ENCODE results near the gene CYP46A1.

Gene CYP46A1

DNA sequence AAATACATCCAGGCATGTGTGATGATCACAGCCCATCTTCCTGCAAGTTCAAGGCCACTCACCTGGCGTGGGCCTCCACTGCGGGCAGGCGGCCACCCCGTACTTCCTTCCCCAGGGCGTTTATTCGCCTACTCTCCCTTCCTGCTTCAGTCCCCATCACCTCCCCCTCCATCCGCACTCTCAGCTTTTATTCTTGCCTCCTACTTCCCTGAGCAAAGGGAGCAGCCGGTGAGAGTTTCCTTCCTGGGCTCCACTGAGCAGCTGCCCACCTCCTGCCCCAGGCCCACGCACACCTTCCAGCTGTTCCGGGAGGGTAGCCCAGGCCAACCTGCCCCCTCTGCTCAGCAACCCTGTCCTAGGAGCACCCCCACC lies 4.1 kb downstream of the CYP46A1 start:
- no peak for DNase-seq (ENCODE audit: low spot score)

DNA sequence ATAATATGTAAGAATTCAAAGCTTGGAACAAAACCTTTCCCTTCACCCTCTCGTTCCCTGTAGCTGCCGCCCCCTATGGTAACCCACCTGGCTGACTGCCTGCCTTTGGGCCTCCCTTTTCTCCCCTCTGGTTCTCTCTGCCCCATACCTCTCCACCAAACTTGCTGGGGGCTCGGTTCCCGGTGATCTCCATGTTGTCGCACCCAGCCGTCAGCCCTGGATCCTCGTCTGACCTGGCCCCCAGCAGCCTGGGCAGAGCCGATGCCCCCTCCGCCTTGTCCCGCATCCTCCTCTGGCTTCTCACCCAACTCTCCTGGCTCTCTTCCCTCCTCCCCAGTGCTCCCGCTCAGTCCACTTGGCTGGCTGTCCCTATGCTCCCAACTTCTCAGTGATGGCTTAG lies 4.5 kb downstream of the CYP46A1 start:
- DNase-seq (ENCODE audit: low spot score), result no peak

DNA sequence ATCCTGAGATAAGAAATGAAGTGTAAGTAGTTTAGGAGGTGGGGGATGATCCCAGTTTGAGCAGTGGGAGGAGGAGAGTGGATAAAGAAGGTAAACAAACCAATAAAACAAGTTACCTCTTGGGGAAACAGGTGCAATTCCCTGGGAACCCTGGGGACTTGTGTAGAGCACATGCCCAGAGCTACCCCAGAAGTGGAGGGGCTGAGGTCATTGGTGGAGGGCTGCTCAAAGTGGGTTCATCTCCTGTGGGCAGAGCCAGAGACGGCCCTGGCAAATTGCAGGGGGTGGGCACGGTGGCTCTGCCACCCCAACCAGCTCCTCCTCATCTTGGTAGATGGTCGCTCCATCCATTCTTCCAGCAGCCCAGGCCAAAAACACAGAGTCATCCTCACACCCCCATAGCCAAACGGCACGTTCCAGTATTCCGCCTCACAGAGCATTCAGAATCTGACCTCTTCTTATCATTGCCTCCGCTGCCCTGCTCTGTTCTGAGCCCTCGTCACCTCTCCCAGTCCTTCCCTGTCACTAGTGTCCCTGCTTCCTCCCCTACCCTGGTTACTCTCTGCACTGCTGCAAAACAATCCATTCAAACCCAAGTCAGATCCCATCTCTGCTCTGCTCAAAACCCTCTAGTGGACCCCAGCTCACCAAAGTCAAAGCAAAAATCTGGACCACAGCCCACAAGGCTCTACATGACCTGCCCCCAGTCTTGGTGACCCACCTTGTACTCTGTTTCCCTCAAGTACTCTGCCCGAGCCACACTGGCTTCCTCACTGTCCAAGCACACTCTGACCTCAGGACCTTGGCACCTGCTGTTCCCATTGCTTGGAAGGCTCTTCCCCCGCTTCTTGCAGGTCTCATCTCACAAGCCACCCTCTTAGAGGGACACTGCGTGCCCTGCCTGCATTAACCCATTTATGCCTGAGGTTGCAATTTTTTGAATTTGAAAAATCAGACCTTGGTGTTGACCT lies 5.5 kb downstream of the CYP46A1 start:
- no peak for DNase-seq (ENCODE audit: low spot score)

DNA sequence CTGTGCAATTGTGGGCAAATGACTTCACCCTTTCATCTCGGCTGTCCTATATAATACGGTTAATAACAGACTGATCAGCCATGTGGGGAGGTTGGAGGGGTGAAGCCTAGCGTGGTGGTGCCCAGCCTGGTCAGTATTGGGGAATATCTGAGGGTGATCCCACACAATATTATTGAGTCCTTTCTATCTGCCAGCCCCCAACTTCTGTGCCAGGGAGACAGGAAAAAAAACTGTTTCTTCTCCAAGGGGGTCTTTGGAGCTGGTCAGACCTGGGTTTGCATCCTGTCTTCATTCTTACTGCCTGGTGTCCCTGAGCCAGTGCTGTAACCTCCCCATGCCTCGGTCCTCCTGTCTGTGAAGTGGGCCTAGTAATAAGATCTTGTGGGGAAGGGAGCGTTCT lies 6.5 kb downstream of the CYP46A1 start:
- no peak for DNase-seq (ENCODE audit: low spot score)

DNA sequence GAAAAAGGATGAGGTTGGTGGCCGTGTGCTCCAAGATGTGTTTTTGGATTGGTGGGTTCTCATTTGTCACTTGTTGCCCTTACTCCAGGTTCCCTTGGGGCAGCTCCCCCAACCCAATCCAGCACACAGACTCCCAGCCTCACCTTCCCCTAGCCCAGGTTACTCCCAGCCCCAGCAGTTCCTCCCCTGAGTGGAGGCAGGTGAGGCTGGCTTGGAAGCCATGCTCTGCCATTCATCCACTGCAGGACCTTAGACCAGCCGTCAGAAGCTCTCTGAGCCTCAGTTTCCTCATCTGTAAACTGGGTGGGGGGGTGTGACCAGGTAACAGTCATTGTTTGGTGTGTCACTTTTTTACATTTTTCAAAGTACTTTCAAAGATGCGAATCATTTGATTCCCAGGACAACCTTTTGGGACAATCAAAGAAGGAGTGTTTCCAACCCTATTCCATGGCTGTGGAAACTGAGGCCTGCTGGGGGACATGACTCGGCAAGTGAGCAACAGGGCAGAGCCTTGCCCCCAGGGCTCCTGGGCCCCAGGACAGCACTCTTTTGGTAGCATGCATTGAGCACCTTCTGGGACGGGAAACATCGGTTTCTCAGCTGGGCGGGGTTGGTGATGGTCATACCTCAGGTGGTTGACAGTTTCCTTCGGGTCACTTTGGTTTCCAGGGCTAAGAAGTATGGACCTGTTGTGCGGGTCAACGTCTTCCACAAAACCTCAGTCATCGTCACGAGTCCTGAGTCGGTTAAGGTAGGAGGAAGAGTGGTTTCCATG lies 7.2 kb downstream of the CYP46A1 start:
- no peak for DNase-seq (ENCODE audit: low spot score)

DNA sequence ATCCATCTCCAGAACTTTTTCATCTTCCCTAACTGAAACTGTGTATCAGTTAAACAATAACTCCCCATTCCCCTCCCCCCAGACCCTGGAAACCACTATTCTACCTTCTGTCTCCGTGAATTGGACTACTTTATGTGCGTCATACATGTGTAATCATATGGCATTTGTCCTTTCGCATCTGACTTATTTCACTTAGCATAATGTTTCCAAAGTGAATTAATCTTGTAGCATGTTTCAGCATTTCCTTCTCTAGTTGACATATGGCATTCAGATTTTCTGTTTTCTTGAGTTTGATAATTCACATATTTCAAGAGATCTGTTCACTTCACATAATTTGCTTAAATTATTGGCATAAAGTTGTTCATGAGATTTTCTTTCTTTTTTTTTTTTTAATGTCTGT lies 9.8 kb downstream of the CYP46A1 start:
- no peak for DNase-seq (ENCODE audit: low spot score)

DNA sequence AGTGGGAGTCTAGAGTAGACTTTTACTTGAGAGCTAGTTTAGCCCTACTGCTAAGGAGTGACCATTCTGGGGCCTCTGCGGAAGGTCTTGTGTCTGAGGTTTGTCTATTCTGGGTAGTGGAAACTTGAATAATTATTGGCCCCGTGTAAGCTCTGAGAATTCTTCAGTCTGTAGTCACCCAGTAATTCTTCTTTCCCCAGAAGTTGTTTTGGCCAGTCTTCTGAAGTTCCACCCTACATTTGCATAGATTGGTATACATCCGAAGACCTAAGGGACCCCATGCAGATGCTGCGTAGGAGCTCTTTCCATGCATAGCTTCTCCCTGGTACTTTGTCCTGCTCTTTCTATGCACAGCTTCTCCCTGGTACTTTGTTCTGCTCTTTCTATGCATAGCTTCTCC lies 12.8 kb downstream of the CYP46A1 start:
- DNase-seq (ENCODE audit: low spot score), result no peak

DNA sequence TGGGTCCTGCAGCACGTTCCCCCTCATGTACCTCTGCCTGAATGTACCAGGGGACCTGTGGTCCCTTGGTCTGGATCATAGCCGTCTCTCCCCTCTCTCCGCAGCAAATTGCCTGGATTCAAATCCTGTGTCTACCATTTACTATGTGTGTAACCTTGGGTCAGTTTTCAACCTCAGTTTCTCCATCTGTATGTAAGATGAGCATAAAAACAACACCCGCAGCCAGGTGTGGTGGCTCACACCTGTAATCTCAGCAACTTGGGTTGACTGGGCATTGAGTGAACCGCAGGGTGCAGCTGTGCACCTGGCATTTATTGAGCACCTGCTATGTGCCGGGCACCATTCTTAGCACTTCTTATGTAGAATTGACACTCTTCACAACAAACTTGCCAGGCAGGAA lies 14.1 kb downstream of the CYP46A1 start:
- DNase-seq (ENCODE audit: low spot score), result no peak

DNA sequence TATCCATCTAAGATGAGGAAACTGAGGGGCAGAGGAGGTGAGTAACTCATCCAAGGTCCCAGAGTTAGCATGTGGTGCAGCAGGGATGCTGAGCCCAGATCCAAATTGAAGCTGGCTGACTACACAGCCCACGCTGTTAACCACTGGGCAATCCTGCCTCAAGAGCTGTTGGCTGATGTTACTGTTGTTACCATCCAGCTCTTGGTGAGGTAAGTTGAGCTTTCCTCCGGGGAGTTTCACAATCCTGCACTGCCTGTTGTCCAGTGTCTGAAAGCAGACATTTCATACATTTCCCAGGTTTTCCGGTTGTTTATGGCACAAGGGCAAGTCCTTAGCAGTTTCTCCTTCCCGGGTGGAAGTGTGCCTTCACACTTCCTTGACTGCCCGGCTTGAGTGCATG lies 14.5 kb downstream of the CYP46A1 start:
- no peak for DNase-seq (ENCODE audit: low spot score)

DNA sequence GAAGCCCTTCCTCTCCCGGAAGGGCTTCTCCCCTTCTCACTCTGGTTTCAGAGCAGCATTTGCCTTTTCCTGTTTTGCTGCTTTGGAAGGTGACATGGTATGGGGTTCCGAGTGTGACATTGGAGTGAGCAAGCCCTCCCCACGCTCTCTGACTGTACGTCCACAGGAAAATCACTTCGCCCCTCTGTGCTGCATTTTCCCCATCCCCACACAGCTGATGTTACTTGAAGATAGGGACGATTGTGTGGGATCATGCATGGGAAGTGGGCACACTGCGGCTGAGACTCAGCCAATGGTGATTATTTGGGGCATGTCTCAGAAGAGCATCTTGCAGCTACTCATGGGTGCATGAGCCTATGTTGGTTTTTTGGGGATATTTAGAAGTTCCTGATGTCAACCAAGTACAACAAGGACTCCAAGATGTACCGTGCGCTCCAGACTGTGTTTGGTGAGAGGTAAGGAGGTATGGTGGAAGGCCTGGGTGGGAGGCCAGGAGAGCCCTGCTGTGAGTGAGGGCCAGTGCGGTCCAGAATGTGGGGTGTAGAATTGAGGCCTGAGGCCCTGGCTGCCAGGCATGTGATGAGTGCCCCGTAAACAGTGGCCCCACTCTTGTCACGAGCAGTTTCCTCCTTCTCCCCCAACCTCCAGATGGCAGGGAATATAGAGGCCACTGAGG lies 15.1 kb downstream of the CYP46A1 start:
- no peak for DNase-seq (ENCODE audit: low spot score)

DNA sequence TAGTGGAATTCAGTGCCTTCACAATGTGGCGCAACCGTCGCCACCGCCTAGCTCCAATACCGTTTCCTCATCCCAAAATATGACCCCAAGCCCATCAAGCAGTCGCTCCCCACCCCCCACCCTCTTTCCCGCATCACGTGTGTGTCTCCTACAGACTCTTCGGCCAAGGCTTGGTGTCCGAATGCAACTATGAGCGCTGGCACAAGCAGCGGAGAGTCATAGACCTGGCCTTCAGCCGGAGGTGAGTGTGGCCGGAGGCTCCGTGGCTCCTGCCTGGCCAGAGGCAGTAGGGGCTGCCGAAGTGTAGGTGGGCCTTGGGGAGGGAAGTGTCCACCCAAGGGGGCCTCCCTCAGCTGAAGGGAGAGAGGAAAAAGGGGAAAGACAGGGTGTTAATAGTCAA lies 15.8 kb downstream of the CYP46A1 start:
- DNase-seq (ENCODE audit: low spot score), result no peak

DNA sequence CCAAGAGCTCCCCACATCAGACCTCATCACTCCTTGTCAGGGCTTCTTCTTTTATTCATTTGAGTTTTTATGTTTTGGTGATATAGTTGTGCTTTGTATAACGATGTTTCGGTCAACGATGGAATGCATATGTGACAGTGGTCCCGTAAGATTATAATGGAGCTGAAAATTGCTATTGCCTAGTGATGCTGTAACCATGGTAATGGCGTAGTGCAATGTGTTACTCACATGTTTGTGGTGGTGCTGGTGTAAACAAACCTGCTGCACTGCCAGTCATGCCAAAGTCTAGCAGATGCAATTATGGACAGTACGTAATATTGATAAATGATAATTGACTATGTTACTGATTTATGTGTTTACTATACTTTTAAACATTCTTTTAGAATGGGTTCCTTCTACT lies 16.3 kb downstream of the CYP46A1 start:
- no peak for DNase-seq (ENCODE audit: low spot score)

DNA sequence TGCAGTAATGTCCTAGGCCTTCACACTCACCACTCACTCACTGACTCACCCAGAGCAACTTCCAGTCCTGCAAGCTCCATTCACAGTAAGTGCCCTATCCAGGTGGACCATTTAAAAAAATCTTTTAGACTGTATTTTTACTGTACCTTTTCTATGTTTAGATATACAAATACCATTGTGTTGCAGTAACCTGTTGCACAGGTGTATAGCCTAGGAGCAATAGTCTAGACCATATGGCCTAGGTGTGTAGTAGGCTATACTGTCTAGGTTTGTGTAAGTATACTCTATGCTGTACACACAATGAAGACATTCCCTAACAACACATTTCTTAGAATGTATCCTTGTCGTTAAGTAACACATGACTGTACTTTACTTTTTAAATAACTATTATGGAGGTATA lies 17.2 kb downstream of the CYP46A1 start:
- no peak for DNase-seq (ENCODE audit: low spot score)

DNA sequence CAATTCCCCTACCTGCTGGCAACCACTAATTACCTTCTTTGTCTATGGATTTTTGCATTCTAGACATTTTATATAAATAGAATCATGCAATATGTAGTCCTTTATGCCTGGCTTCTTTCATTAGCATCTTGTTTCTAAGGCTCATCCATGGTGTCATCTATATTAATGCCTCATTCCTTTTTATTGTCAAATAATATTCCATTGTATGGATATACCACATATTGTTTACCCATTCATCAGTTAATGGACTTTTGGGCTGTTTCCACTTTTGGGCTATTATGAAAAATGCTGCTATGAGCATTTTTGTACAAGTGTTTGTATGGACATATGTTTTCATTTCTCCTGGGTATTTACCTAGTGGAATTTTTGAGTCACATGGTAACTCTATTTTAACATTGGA lies 18.0 kb downstream of the CYP46A1 start:
- no peak for DNase-seq (ENCODE audit: low spot score)

DNA sequence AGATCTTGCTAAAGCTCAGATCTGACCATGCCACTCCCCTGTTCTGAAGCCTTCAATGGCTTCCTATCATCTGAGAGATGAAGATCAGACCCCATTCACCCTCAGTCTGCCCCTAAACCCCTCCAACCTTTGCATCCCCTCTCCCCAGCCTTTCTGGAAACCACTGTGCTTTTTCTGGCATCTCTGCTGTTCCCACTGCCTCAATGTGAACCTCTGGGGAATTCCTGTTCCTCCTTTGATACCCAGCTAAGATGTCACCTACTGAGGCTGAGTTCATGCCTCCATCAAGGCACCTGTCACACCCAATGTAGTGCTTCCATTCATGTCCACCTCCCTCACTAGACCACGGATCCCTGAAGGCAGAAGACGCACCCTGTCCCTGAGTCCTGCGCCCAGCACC lies 19.3 kb downstream of the CYP46A1 start:
- no peak for DNase-seq (ENCODE audit: low spot score)

DNA sequence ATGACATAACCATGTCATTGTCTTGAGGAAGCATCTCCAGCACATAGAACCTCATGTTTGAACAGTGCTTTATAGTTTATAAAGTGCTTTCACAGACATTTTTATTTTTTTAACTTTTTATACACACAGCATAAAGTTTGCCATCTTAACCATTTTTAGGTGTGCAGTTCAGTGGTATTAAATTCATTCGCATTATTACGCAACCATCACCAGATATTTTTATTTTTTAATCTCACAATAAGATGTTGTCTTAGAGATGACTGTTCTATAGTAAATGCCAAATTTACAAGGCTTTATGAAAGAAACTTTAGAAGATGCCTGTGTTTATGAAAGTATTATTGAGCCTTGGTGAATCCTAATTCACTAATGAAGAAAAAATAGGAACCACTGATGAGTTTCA lies 19.9 kb downstream of the CYP46A1 start:
- no peak for DNase-seq (ENCODE audit: low spot score)

DNA sequence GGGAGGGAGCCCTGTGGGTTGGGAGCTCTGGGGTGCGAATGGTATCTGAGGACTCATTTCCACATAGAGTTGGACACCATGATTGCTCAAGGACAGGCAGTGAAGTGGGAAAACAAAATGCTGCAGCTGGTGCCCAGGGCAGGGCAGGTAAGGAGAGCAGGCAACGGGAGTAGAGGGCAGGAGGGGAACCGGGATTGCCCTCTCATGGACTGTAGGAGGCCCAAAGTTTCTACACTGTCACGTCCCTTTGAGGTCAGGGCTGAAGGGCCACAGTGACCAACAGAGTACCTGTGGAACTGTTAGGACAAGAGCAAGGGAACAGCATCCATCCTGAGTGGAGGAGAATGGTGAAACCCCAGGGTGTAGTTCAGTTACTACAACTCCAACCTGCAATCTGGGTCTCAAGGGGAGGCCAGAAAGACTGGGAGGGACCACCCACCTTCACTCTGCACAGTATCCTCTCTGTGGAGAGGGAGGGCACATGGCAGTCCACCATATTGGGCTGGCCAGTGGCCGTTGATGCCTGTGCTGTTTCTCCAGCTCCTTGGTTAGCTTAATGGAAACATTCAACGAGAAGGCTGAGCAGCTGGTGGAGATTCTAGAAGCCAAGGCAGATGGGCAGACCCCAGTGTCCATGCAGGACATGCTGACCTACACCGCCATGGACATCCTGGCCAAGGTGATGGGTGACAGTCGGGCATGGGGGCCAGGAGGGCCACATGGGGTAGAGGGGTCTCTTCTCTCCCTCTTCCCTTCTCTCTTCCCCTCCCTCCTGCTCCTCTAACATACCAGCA lies 22.2 kb downstream of the CYP46A1 start:
- DNase-seq (ENCODE audit: low spot score), result no peak

DNA sequence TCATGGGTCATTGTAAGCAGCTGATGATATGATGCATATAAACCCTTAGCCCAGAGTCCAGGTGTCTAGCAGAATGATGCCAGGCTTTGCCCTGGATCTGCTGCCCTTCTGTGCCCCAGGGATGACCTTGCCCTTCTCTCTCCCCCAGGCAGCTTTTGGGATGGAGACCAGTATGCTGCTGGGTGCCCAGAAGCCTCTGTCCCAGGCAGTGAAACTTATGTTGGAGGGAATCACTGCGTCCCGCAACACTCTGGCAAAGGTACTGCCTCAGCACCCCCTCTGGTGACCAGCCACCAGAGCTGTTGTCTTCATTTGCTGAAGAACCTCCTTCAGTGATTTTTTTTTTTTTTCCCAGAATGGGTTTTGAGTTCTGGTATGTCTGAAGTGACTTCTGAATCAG lies 23.3 kb downstream of the CYP46A1 start:
- no peak for DNase-seq (ENCODE audit: low spot score)

DNA sequence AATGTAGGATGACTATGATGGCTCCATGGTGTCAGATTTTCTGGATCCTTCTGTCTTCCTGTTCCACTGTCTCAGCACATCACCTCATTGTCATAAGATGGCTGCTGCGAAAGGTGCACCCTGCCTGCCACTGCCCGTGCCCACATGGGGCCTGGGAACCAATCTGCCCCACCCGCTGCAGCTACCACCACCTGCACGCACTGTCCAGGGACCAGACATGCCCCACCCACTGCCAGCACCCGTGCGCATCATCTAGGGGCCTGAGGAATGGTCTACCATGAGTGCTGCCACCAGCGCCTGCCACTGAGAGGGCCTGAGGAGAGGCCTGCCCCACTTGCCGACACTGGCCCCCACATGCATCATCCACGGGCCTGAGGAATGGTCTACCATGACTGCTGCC lies 23.8 kb downstream of the CYP46A1 start:
- DNase-seq (ENCODE audit: low spot score), result no peak

DNA sequence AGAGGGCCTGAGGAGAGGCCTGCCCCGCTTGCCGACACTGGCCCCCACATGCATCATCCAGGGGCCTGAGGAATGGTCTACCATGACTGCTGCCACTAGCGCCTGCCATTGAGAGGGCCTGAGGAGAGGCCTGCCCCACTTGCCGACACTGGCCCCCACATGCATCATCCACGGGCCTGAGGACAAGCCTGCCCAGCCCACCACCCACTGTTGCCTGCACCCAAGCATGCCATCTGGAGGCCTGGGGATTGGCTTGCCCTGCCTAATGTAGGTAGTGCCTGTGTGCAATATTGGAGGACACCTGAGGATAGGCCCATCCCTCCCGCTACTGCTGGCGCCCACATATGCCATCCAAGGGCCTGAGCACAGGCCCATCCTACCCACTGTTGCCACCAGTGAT lies 24.4 kb downstream of the CYP46A1 start:
- DNase-seq (ENCODE audit: low spot score), result no peak

DNA sequence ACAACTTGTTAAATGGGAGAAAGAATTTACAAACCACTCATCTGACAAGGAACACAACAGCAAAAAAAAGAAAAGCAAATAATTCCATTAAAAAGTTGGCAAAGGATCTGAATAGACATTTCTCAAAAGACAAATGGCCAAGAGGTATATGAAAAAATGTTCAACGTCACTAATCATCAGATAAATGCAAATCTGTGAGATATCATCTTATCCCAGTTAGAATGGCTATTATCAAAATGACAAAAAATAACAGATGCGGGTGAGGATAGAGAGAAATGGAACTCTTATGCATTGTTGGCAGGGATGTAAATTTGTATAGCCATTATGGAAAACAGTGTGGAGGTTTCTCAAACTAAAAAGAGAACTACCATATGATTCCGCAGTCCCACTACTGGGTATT lies 29.9 kb downstream of the CYP46A1 start:
- DNase-seq (ENCODE audit: low spot score), result no peak
